ENCODE results near the gene PHETA1. TPM values are rescaled to one million over a fixed set of nuclear protein-coding genes. Genes with fewer than 3 reads are reported as not detected.

PHETA1 gene
- total RNA-seq, 1 donor from 2014 or later = 5.6 TPM

DNA sequence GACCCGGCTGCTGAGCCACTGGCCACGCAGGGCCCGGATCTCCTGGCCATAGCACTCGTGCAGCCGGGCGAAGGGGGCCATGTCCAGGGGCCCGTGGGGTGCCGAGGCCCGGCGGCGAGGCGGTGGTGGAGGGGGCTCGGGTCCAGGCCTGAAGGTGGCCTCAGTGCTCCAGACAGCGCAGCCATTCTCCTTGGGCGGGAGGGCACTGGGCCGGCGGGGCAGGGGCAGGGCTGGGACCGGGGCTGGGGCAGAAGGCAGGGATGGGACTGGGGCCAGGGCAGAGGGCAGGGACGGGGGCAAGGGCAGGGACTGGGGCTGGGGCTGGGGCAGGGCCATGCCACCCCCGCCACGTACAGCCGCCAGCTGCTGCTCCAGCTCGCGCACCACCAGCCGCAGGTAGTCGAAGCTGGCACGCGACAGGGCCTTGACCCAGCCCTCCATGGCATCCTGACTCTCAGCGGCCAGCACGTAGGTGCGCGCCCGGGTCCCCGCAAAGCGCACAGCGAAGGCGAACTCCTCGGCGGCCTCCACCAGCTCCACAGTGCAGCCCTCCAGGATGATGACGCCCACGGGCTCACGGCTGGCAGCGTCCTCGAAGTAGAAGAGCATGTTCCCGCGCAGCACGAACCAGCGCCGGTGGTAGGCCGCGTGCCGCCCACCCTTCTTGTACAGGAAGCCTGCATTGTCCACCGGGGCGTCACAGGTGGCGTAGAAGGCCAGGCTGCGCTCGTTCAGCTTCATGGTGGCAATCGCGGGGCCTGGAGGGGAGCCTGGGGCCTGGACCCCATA is 6.0 kb downstream of the PHETA1 start:
- Histone ChIP-seq H3K4me3 (no peak overlapping the region), H3K9me3 (no peaks in the 10 kb centered on the region), H3K27me3 (no peaks in the 10 kb centered on the region), H3K27ac (no peak overlapping the region), H3K36me3 (peaks cover 0 to 17% of the 10 kb centered on the region in 2 donors), H3K4me1 (peaks cover 15% of the 10 kb centered on the region)
- intact Hi-C loops (cut with DNase I) = no loop called here
- TF ChIP-seq POLR2A (IDR thresholded peaks at IDR 0.05) = no peak
- TF ChIP-seq POLR2AphosphoS5 (IDR thresholded peaks at IDR 0.05; ENCODE audit: insufficient read depth in 1 of 2, low read depth in 1 of 2) = no peak
- TF ChIP-seq, protein P1, sequence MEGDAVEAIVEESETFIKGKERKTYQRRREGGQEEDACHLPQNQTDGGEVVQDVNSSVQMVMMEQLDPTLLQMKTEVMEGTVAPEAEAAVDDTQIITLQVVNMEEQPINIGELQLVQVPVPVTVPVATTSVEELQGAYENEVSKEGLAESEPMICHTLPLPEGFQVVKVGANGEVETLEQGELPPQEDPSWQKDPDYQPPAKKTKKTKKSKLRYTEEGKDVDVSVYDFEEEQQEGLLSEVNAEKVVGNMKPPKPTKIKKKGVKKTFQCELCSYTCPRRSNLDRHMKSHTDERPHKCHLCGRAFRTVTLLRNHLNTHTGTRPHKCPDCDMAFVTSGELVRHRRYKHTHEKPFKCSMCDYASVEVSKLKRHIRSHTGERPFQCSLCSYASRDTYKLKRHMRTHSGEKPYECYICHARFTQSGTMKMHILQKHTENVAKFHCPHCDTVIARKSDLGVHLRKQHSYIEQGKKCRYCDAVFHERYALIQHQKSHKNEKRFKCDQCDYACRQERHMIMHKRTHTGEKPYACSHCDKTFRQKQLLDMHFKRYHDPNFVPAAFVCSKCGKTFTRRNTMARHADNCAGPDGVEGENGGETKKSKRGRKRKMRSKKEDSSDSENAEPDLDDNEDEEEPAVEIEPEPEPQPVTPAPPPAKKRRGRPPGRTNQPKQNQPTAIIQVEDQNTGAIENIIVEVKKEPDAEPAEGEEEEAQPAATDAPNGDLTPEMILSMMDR (IDR thresholded peaks at IDR 0.05) = no peak
- DNase-seq (ENCODE audit: extremely low spot score in 2 of 2) = no peak

DNA sequence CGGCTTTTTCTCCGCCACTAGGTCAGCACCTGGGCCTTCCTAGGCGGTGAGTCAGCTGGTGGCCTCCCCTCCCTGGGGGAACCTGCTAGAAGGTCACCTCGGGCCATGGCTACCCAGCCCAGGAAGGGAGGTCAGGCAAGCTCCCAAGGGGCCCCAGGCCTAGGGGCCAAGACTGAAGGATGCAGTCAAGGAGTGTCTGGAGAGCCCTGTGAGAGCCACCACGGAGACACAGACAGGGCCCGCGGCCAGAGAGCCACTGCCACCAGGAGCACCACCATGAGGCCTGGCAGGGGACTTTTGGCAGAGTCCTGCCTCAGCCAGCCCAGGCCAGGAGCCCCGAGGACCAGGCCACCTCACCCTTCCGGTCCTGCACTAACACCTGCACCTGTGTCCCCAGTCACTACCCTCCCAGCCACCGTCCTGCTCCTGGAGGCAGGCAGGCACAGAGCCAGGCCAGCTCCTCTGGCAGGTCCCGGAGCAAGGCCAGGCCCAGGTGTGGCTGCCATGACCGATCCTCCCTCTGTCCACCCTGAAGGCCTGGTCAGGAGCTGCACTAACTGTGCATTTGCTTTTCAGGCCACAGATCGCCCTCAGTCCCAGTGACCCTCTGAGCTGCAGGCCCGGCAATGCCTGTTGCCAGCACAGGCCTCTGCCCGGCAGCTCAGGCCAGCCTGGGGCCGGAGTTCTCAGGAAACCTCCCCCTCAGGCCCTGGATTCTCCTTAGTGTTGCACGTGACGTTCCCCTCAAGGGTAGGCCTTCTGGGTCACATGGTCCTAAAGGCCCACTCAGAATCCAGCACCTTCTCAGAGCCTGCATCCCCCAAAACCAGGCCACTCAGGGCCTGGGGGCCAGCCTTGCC is 6.9 kb downstream of the PHETA1 start:
- intact Hi-C loops (cut with DNase I) = no loop called here
- peaks cover 5% of the 10 kb centered on the region for H3K4me1 ChIP-seq
- TF ChIP-seq POLR2AphosphoS5 (IDR thresholded peaks at IDR 0.05; ENCODE audit: insufficient read depth in 1 of 2, low read depth in 1 of 2) = no peak
- TF ChIP-seq, protein P1 (IDR thresholded peaks at IDR 0.05) = no peak
- no peak for TF ChIP-seq POLR2A (IDR thresholded peaks at IDR 0.05)
- no peak overlapping the region for H3K27ac ChIP-seq
- no peak overlapping the region for H3K4me3 ChIP-seq
- no peaks in the 10 kb centered on the region for H3K9me3 ChIP-seq
- H3K36me3 ChIP-seq = peaks cover 0 to 17% of the 10 kb centered on the region in 2 donors
- H3K27me3 ChIP-seq = no peaks in the 10 kb centered on the region
- DNase-seq (ENCODE audit: extremely low spot score in 2 of 2) = no peak

DNA sequence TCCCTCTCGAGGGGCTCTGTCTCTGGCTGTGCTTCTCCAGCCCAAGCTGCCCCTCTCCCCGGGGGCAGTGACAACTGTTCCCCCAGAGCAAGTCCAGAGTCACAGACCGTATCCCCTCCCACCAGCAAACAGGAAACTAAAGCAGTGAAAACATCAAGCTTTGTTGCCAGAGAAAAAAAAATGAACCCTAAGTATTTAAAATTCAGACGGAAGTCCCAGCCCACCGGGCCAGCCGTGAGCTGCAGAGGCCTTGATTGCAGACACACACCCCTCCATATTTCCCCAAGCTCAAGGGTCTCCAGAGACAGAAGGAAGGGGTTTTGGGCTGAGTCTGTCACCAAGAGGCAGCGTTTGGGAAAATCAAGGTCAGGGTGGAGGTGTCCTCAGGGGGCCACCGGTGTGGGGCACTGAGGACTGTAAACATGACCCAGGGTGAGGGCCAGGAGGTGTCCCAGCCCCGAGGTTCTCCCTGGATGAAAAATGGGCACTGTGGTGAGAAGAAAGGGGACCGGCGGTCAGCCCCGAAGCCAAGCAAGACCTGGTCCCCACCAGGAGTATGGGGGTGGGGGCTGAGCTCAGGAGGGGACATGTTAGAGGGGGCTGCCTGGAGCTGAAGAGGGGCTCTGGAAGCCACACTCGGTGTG is 7.7 kb downstream of the PHETA1 start:
- DNase-seq (ENCODE audit: extremely low spot score in 2 of 2) = no peak
- Histone ChIP-seq H3K9me3 (no peaks in the 10 kb centered on the region), H3K27me3 (no peaks in the 10 kb centered on the region), H3K27ac (no peak overlapping the region), H3K4me3 (no peak overlapping the region), H3K4me1 (no peaks in the 10 kb centered on the region), H3K36me3 (peaks cover 0 to 17% of the 10 kb centered on the region in 2 donors)
- intact Hi-C loops (cut with DNase I) = no loop called here
- TF ChIP-seq, protein P1 (IDR thresholded peaks at IDR 0.05) = no peak
- TF ChIP-seq POLR2AphosphoS5 (IDR thresholded peaks at IDR 0.05; ENCODE audit: insufficient read depth in 1 of 2, low read depth in 1 of 2) = no peak
- TF ChIP-seq POLR2A (IDR thresholded peaks at IDR 0.05) = no peak

DNA sequence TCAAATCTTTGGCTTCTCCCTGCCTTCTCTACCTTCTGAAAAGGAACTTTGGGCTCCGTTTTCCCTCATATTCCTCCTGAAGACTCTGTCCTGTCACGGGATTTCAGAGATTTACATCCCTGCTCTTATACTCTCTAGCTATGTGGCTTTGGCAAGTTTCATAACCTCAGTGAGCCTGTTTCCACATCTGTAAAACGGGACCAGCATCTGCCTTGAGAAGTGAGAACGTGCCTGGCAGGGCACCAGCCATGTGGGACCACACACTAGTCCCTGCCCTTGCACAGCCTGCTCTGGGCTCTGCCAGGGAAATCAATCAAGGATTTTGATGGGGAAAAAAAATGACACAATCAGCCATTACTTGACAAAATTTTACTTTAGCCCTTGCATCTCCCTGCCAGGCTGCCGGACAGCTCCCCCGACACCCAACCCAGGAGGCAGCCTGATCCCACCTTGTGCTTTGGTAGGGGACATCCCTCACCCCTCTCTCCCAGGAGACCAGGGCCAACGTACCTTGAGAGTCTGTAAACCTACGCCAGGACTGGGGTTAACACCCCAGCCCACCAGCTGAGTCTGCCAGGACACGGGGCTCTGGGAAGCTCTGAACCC is 8.5 kb downstream of the PHETA1 start:
- TF ChIP-seq POLR2AphosphoS5 (IDR thresholded peaks at IDR 0.05; ENCODE audit: insufficient read depth in 1 of 2, low read depth in 1 of 2) = no peak
- no peak for TF ChIP-seq POLR2A (IDR thresholded peaks at IDR 0.05)
- TF ChIP-seq, protein P1 (IDR thresholded peaks at IDR 0.05) = no peak
- H3K27me3 ChIP-seq = no peaks in the 10 kb centered on the region
- peaks cover 0 to 17% of the 10 kb centered on the region in 2 donors for H3K36me3 ChIP-seq
- no peak overlapping the region for H3K4me3 ChIP-seq
- intact Hi-C loops (cut with DNase I) = no loop called here
- H3K4me1 ChIP-seq = no peaks in the 10 kb centered on the region
- DNase-seq (ENCODE audit: extremely low spot score in 2 of 2) = no peak
- no peak overlapping the region for H3K27ac ChIP-seq
- no peaks in the 10 kb centered on the region for H3K9me3 ChIP-seq

Measured in vagina (tissue), 2 donors.